HepG2 (cell line): ENCODE results near the gene MYL4. TPM values are rescaled to one million over a fixed set of nuclear protein-coding genes. Genes with fewer than 3 reads are reported as not detected.
A peak's percentile ranks its signal among the peaks of the same experiment; 100 is the strongest.

Experiments
- ASH2L ChIP-seq: fragments of 300-600, 200-600 bp; sonication (generic); IDR thresholded peaks from 2 replicates; pipeline ENCODE4 v1.7.0; 2017; ENCODE audit warnings: low read depth, mild to moderate bottlenecking, moderate library complexity, mixed read lengths, low read length; ENCODE audit not compliant: insufficient read length
- GPN1 ChIP-seq: sonication (generic); formaldehyde crosslinking; IDR thresholded peaks from 2 replicates; pipeline ENCODE4 v1.5.1; 2020; ENCODE audit warnings: missing genetic modification reagents, borderline replicate concordance
- HOXA3 ChIP-seq: sonication (generic); formaldehyde crosslinking; IDR thresholded peaks from 2 replicates; pipeline ENCODE4 v1.5.0; 2020; ENCODE audit warnings: missing genetic modification reagents
- KAT7 ChIP-seq: IDR thresholded peaks from 2 replicates; pipeline ENCODE4 v1.6.1; 2018; ENCODE audit warnings: borderline replicate concordance, missing compliant biosample characterization
- KDM3A ChIP-seq: IDR thresholded peaks from 2 replicates; pipeline ENCODE4 v1.6.1; 2018; ENCODE audit warnings: low read depth, missing compliant biosample characterization
- KMT2B ChIP-seq: IDR thresholded peaks from 2 replicates; pipeline ENCODE4 v1.6.1; 2016; ENCODE audit warnings: missing genetic modification reagents, missing compliant biosample characterization
- MAFG ChIP-seq: sonication (generic); formaldehyde crosslinking; IDR thresholded peaks from 2 replicates; pipeline ENCODE4 v1.5.1; 2020; ENCODE audit warnings: mild to moderate bottlenecking, missing genetic modification reagents
- MTA1 ChIP-seq: sonication (generic); formaldehyde crosslinking; IDR thresholded peaks from 2 replicates; pipeline ENCODE4 v1.4.0; 2020; ENCODE audit warnings: missing genetic modification reagents, mild to moderate bottlenecking, borderline replicate concordance
- RBAK ChIP-seq: sonication (generic); formaldehyde crosslinking; IDR thresholded peaks from 2 replicates; pipeline ENCODE4 v1.5.1; 2020; ENCODE audit warnings: mild to moderate bottlenecking, missing genetic modification reagents
- SSRP1 ChIP-seq: IDR thresholded peaks from 2 replicates; pipeline ENCODE4 v1.6.1; 2016; ENCODE audit warnings: control low read depth
- STAG1 ChIP-seq: sonication (generic); formaldehyde crosslinking; IDR thresholded peaks from 2 replicates; pipeline ENCODE4 v1.4.0; 2020; ENCODE audit warnings: missing genetic modification reagents
- XRCC5 ChIP-seq: fragments of 200-400 bp; formaldehyde crosslinking; optimal IDR thresholded peaks from 2 replicates; pipeline ENCODE3; 2017; ENCODE audit warnings: mild to moderate bottlenecking, low read length
- ZFP82 ChIP-seq: sonication (generic); formaldehyde crosslinking; IDR thresholded peaks from 2 replicates; pipeline ENCODE4 v1.5.1; 2020; ENCODE audit warnings: mild to moderate bottlenecking, missing genetic modification reagents, borderline replicate concordance
- ZKSCAN5 ChIP-seq: sonication (generic); formaldehyde crosslinking; IDR thresholded peaks from 2 replicates; pipeline ENCODE4 v1.5.1; 2020; ENCODE audit warnings: mild to moderate bottlenecking, missing genetic modification reagents
- ZNF20 ChIP-seq: sonication (generic); formaldehyde crosslinking; IDR thresholded peaks from 2 replicates; pipeline ENCODE4 v1.4.0; 2020; ENCODE audit warnings: mild to moderate bottlenecking, moderate library complexity, missing genetic modification reagents
- ZNF225 ChIP-seq: sonication (generic); formaldehyde crosslinking; IDR thresholded peaks from 2 replicates; pipeline ENCODE4 v1.4.0; 2020; ENCODE audit warnings: mild to moderate bottlenecking, missing genetic modification reagents
- ZNF333 ChIP-seq: sonication (generic); formaldehyde crosslinking; IDR thresholded peaks from 2 replicates; pipeline ENCODE4 v1.4.0; 2020; ENCODE audit warnings: mild to moderate bottlenecking, missing genetic modification reagents, borderline replicate concordance
- ZNF431 ChIP-seq: sonication (generic); formaldehyde crosslinking; IDR thresholded peaks from 2 replicates; pipeline ENCODE4 v1.9.0; 2022; ENCODE audit warnings: missing genetic modification reagents, low read depth, mild to moderate bottlenecking, borderline replicate concordance
- ZNF451 ChIP-seq: sonication (generic); formaldehyde crosslinking; IDR thresholded peaks from 2 replicates; pipeline ENCODE4 v1.5.0; 2020; ENCODE audit warnings: mild to moderate bottlenecking, missing genetic modification reagents
- ZNF510 ChIP-seq: sonication (generic); formaldehyde crosslinking; IDR thresholded peaks from 2 replicates; pipeline ENCODE4 v1.4.0; 2020; ENCODE audit warnings: low read depth, mild to moderate bottlenecking, missing genetic modification reagents
- ZNF572 ChIP-seq: sonication (generic); formaldehyde crosslinking; IDR thresholded peaks from 2 replicates; pipeline ENCODE4 v1.5.1; 2020; ENCODE audit warnings: mild to moderate bottlenecking, missing genetic modification reagents
- ZNF577 ChIP-seq: sonication (generic); formaldehyde crosslinking; IDR thresholded peaks from 2 replicates; pipeline ENCODE4 v1.4.0; 2020; ENCODE audit warnings: mild to moderate bottlenecking, low read depth, missing genetic modification reagents, borderline replicate concordance
- ZNF709 ChIP-seq: sonication (generic); formaldehyde crosslinking; IDR thresholded peaks from 2 replicates; pipeline ENCODE4 v1.5.0; 2020; ENCODE audit warnings: mild to moderate bottlenecking, missing genetic modification reagents
- ZNF772 ChIP-seq: sonication (generic); formaldehyde crosslinking; IDR thresholded peaks from 2 replicates; pipeline ENCODE4 v1.5.0; 2020; ENCODE audit warnings: mild to moderate bottlenecking, missing genetic modification reagents
- ZNF776 ChIP-seq: sonication (generic); formaldehyde crosslinking; IDR thresholded peaks from 2 replicates; pipeline ENCODE4 v1.4.0; 2020; ENCODE audit warnings: mild to moderate bottlenecking, missing genetic modification reagents
- ZNF782 ChIP-seq: sonication (generic); formaldehyde crosslinking; IDR thresholded peaks from 2 replicates; pipeline ENCODE4 v1.4.0; 2020; ENCODE audit warnings: missing genetic modification reagents, mild to moderate bottlenecking, borderline replicate concordance
- polyA plus RNA-seq, 8 experiments: library from polyadenylated mRNA; depleted of rRNA in 3 of 8; stranded (reverse) in 7 of 8; unstranded in 1 of 8; fragments of >200 nt; fragmentation: Illumina TruSeq in 4 of 8; extraction: Trizol in 4 of 8; gene quantifications; 2 replicates each; pipeline versions ENCODE4 v1.2.1 to v1.2.3, GENCODE V29; 2011 to 2016; ENCODE audit warnings: low read depth in 4 of 8, missing spikeins in 1 of 8, mixed read lengths in 1 of 8; ENCODE audit not compliant: insufficient read depth in 1 of 8
- total RNA-seq, 5 experiments: library from RNA; depleted of rRNA; stranded (reverse); fragments of >200 nt; fragmentation: Illumina TruSeq; extraction: Trizol; gene quantifications; 2 replicates each; pipeline ENCODE4 v1.2.3, GENCODE V29; 2016; ENCODE audit warnings: low read depth in 1 of 5
- TF ChIP-seq, protein P1 (sequence below): sonication (generic); formaldehyde crosslinking; IDR thresholded peaks from 2 replicates; pipeline ENCODE4 v1.5.0; 2020; ENCODE audit warnings: mild to moderate bottlenecking, missing genetic modification reagents, moderate library complexity
- TF ChIP-seq, protein P2 (sequence below): sonication (generic); formaldehyde crosslinking; IDR thresholded peaks from 2 replicates; pipeline ENCODE4 v1.8.0; 2022; ENCODE audit warnings: mild to moderate bottlenecking, missing genetic modification reagents
- TF ChIP-seq, protein P3 (sequence below): IDR thresholded peaks from 2 replicates; pipeline ENCODE4 v1.6.1; 2016; ENCODE audit warnings: low read depth, borderline replicate concordance

The MYL4 gene
- total and polyA plus RNA-seq, 2 of the 13 experiments (the other 11 are each of a cell fraction or from before 2014, with no cell fraction given), result not detected

DNA sequence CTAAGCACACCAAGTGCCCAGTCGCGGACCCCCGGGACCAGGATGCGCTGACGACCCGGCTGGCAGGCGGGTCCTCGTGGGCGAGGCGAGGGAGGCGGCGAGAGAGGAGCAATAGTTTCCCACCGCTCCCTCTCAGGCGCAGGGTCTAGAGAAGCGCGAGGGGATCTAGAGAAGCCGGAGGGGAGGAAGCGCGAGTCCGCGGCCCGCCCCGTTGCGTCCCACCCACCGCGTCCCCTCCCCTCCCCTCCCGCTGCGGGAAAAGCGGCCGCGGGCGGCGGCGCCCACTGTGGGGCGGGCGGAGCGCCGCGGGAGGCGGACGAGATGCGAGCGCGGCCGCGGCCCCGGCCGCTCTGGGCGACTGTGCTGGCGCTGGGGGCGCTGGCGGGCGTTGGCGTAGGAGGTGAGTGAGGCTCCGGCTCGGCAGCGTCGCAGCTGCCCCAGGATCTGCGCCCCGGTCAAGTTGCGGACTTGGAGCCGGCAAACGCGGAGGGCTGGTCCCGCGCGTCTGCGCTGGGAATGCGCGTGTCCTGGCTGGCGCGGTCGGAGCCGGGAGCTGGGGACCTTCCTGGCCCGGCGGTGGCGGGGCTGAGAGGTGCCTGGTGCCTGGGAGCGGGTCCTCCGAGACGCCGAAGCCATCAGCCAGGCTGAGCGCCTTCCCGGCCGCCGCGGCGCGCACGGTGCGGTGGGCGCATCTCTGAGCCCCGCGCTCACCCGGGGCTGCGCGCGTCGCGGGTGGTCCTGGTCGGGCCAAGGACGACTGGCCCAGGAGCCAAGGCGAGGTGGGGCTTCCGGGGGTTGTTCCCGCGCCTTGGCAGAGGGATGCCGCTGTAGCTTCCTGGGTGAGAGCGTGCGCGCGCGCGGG, 44.6 kb downstream of the MYL4 start, which contains the start of gene ITGB3 (continued):
- TF ChIP-seq, protein P1, sequence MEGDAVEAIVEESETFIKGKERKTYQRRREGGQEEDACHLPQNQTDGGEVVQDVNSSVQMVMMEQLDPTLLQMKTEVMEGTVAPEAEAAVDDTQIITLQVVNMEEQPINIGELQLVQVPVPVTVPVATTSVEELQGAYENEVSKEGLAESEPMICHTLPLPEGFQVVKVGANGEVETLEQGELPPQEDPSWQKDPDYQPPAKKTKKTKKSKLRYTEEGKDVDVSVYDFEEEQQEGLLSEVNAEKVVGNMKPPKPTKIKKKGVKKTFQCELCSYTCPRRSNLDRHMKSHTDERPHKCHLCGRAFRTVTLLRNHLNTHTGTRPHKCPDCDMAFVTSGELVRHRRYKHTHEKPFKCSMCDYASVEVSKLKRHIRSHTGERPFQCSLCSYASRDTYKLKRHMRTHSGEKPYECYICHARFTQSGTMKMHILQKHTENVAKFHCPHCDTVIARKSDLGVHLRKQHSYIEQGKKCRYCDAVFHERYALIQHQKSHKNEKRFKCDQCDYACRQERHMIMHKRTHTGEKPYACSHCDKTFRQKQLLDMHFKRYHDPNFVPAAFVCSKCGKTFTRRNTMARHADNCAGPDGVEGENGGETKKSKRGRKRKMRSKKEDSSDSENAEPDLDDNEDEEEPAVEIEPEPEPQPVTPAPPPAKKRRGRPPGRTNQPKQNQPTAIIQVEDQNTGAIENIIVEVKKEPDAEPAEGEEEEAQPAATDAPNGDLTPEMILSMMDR (CRISPR knock-in tag), result peak; percentile 69
- TF ChIP-seq ZNF577 (no peak), ZNF709 (CRISPR knock-in tag) (no peak), ZFP82 (no peak), ZNF572 (CRISPR knock-in tag) (no peak), GPN1 (CRISPR knock-in tag) (no peak), HOXA3 (CRISPR knock-in tag) (peak; percentile 46; the same call in 1 of the 2 replicates), ZNF451 (CRISPR knock-in tag) (peak; percentile 72; the same call in 1 of the 2 replicates), ZKSCAN5 (CRISPR knock-in tag) (peak; percentile 87; the same call in 1 of the 2 replicates), SSRP1 (CRISPR knock-in tag) (no peak), RBAK (CRISPR knock-in tag) (no peak), MTA1 (peak; percentile 88; the same call in 1 of the 2 replicates), ZNF20 (no peak), KDM3A (CRISPR knock-in tag) (0 out of 2 replicates have a peak, but pooled peaks have one; percentile 11), ZNF510 (peak; percentile 37; the same call in 1 of the 2 replicates), KAT7 (no peak), ZNF776 (CRISPR knock-in tag) (no peak), ASH2L (no peak), ZNF333 (CRISPR knock-in tag) (no peak), ZNF225 (CRISPR knock-in tag) (no peak), ZNF782 (peak; percentile 55; the same call in 1 of the 2 replicates), ZNF772 (CRISPR knock-in tag) (0 out of 2 replicates have a peak, but pooled peaks have one; percentile 40), MAFG (CRISPR knock-in tag) (no peak), KMT2B (CRISPR knock-in tag) (no peak), ZNF431 (no peak), STAG1 (CRISPR knock-in tag) (peak; percentile 35), XRCC5 (peak; percentile 36)
- TF ChIP-seq, protein P2, sequence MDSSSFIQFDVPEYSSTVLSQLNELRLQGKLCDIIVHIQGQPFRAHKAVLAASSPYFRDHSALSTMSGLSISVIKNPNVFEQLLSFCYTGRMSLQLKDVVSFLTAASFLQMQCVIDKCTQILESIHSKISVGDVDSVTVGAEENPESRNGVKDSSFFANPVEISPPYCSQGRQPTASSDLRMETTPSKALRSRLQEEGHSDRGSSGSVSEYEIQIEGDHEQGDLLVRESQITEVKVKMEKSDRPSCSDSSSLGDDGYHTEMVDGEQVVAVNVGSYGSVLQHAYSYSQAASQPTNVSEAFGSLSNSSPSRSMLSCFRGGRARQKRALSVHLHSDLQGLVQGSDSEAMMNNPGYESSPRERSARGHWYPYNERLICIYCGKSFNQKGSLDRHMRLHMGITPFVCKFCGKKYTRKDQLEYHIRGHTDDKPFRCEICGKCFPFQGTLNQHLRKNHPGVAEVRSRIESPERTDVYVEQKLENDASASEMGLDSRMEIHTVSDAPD (CRISPR knock-in tag), result no peak
- TF ChIP-seq, protein P3, sequence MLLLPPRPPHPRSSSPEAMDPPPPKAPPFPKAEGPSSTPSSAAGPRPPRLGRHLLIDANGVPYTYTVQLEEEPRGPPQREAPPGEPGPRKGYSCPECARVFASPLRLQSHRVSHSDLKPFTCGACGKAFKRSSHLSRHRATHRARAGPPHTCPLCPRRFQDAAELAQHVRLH (CRISPR knock-in tag), result 0 out of 2 replicates have a peak, but pooled peaks have one; percentile 20
